ENCODE data around the gene B3GNT7. TPM values are rescaled to one million over a fixed set of nuclear protein-coding genes. Genes with fewer than 3 reads are reported as not detected.

The B3GNT7 gene
- total RNA-seq, 1 experiment from 2014 or later: 6.1 TPM

DNA sequence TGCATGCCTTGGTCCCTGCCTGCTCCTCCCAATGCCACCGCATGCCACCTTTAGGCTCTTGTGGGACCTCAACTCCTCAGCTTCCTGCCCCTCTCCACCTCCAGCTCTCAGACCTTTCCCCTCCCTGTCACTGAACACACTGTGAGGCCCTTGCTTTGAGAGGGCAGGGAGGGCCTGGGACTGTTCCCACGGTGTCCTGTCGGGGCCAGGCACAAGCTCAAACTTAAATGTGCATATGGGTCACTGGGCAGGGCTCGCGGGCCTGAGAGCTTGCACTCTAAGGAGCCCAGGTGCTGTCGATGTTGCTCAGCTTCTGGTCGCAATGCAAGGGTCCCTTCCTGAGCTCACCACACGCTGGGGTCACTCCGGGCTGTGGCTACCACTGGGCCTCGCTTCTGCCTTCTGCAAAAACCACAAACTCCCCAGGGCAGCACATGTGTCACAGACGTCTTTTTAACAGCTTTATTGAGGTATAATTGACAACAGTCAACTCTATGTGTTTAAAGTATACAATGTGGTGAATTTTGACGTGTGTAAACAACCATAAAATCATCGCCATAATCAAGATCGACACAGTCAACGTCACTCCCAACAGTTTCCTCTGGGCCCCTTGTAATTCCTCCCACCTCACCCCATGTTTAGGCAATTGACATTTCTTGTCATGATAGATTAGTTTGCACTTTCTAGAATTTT is 11.9 kb upstream of the B3GNT7 start (continued):
- TF ChIP-seq, protein P1, sequence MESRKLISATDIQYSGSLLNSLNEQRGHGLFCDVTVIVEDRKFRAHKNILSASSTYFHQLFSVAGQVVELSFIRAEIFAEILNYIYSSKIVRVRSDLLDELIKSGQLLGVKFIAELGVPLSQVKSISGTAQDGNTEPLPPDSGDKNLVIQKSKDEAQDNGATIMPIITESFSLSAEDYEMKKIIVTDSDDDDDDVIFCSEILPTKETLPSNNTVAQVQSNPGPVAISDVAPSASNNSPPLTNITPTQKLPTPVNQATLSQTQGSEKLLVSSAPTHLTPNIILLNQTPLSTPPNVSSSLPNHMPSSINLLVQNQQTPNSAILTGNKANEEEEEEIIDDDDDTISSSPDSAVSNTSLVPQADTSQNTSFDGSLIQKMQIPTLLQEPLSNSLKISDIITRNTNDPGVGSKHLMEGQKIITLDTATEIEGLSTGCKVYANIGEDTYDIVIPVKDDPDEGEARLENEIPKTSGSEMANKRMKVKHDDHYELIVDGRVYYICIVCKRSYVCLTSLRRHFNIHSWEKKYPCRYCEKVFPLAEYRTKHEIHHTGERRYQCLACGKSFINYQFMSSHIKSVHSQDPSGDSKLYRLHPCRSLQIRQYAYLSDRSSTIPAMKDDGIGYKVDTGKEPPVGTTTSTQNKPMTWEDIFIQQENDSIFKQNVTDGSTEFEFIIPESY (IDR thresholded peaks at IDR 0.05; ENCODE audit: extremely low read depth, insufficient replicate concordance, low read length): no peak
- TF ChIP-seq CEBPB (IDR thresholded peaks at IDR 0.05; ENCODE audit: low read depth): no peak
- TF ChIP-seq EZH2 (IDR thresholded peaks at IDR 0.05): no peak
- TF ChIP-seq ELF1 (IDR thresholded peaks at IDR 0.05; ENCODE audit: borderline replicate concordance, low read depth): no peak

DNA sequence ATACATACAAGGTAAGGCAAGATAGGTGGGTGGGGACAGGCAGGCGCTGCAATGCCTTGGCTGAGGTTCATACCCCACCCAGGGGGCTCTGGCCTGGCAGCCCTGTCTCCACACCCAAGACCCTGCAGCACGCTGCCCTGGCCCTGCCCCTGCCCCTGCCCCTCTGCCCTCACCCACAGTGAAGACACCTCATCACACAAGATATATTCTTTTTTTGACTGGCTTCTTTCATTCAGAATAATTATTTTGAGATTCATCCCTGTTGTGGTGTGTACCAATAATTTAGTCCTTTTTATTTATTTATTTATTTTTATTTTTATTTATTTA is 11.4 kb upstream of the B3GNT7 start:
- Histone ChIP-seq H3K4me3 (replicated peaks in 1 of 2; ENCODE audit: low read depth in 1 of 2, low read length in 2 of 2) (no peak overlapping the region), H3K36me3 (ENCODE audit: control insufficient read depth in 1 of 2, insufficient read depth in 2 of 2, low read length in 2 of 2) (no peaks in the 10 kb centered on the region; a peak in 1 of 4 replicates), H3K4me2 (ENCODE audit: low read length) (no peak overlapping the region), H4K20me1 (ENCODE audit: insufficient read depth) (no peaks in the 10 kb centered on the region), H3K79me2 (ENCODE audit: insufficient read depth, low read length) (no peaks in the 10 kb centered on the region), H3K4me1 (ENCODE audit: control insufficient read depth in 1 of 2, insufficient read depth in 2 of 2, low read length in 2 of 2) (peaks cover 0 to 11% of the 10 kb centered on the region in 2 experiments; a peak in 1 of 4 replicates), H2AFZ (ENCODE audit: low read depth, low read length, poor library complexity, severe bottlenecking) (no peak overlapping the region), H3K9me2 (ENCODE audit: insufficient read depth) (no peaks in the 10 kb centered on the region), H3K27me3 (ENCODE audit: insufficient read depth, low read length) (no peaks in the 10 kb centered on the region), H3K27ac (ENCODE audit: low read depth, low read length) (no peak overlapping the region), H3K9me3 (ENCODE audit: control insufficient read depth in 1 of 2, insufficient read depth in 1 of 2, low read depth in 1 of 2, low read length in 2 of 2) (no peaks in the 10 kb centered on the region; a peak in 1 of 4 replicates), H3K9ac (ENCODE audit: low read length) (no peak overlapping the region)
- DNase-seq (ENCODE audit: low read depth, low spot score) (no peak), ATAC-seq (no peak)
- RAD21 ChIA-PET (ENCODE audit: low non-redundant PET in 1 of 2, low total read pairs in 2 of 2, uncharacterized antibody in 2 of 2, unreplicated experiment in 2 of 2): no interaction called here
- intact Hi-C loops (cut with micrococcal nuclease): no loop called here
- POLR2A ChIA-PET: no interaction called here
- CTCF ChIA-PET: no interaction called here
- BruUV-seq (replicated peaks): no TSS peak
- TF ChIP-seq CEBPB (IDR thresholded peaks at IDR 0.05; ENCODE audit: low read depth): no peak
- TF ChIP-seq, protein P2, sequence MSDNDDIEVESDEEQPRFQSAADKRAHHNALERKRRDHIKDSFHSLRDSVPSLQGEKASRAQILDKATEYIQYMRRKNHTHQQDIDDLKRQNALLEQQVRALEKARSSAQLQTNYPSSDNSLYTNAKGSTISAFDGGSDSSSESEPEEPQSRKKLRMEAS (IDR thresholded peaks at IDR 0.05): no peak
- TF ChIP-seq POLR2A (IDR thresholded peaks at IDR 0.05; ENCODE audit: borderline replicate concordance, extremely low read depth, insufficient read depth, insufficient read length): no peak
